GM23248 (cell line): ENCODE measurements around the gene SDCCAG8. TPM values are rescaled to one million over a fixed set of nuclear protein-coding genes. Genes with fewer than 3 reads are reported as not detected.
A peak's percentile ranks its signal among the peaks of the same experiment; 100 is the strongest.

Source experiments
- DNase-seq: peaks from one replicate; pipeline ENCODE4 v3.0.0-alpha.2; 2015
- H2AFZ ChIP-seq: fragments of 200-600 bp; sonication (generic); 2 replicates; pipeline ENCODE4 v1.6.1; 2016; ENCODE audit warnings: antibody characterized with exemption
- H3F3A ChIP-seq: fragments of 200-600 bp; sonication (generic); 2 replicates; pipeline ENCODE4 v1.6.1; 2016; ENCODE audit warnings: mild to moderate bottlenecking, antibody characterized with exemption, mixed run types; ENCODE audit not compliant: insufficient read depth
- H3K27ac ChIP-seq: fragments of 200-600 bp; sonication (generic); 2 replicates; pipeline ENCODE4 v1.5.1; 2016; ENCODE audit warnings: mild to moderate bottlenecking
- H3K27me3 ChIP-seq: fragments of 200-600 bp; sonication (generic); replicated peaks from 2 replicates; pipeline ENCODE4 v1.6.1; 2016; ENCODE audit warnings: mild to moderate bottlenecking; ENCODE audit not compliant: insufficient read depth
- H3K36me3 ChIP-seq: fragments of 200-600 bp; sonication (generic); 2 replicates; pipeline ENCODE4 v1.6.1; 2016; ENCODE audit warnings: low read depth, mild to moderate bottlenecking
- H3K4me1 ChIP-seq: fragments of 200-600 bp; sonication (generic); 2 replicates; pipeline ENCODE4 v1.6.1; 2016; ENCODE audit warnings: mild to moderate bottlenecking; ENCODE audit not compliant: insufficient read depth
- H3K4me2 ChIP-seq: fragments of 200-600 bp; sonication (generic); one replicate; pipeline ENCODE4 v1.6.1; 2016; ENCODE audit warnings: mild to moderate bottlenecking; ENCODE audit not compliant: unreplicated experiment
- H3K4me3 ChIP-seq: fragments of 200-600 bp; sonication (generic); 2 replicates; pipeline ENCODE4 v1.5.1; 2016; ENCODE audit warnings: mild to moderate bottlenecking
- H3K79me2 ChIP-seq: fragments of 200-600 bp; sonication (generic); 2 replicates; pipeline ENCODE4 v1.6.1; 2016; ENCODE audit warnings: mild to moderate bottlenecking; ENCODE audit not compliant: insufficient read depth
- H3K9ac ChIP-seq: fragments of 200-600 bp; sonication (generic); 2 replicates; pipeline ENCODE4 v1.6.1; 2016; ENCODE audit warnings: mild to moderate bottlenecking
- H3K9me2 ChIP-seq: fragments of 200-600 bp; sonication (generic); 2 replicates; pipeline ENCODE4 v1.6.1; 2016; ENCODE audit warnings: mixed run types, mild to moderate bottlenecking, moderate library complexity; ENCODE audit not compliant: insufficient read depth
- H3K9me3 ChIP-seq: fragments of 200-600 bp; sonication (generic); one replicate; pipeline ENCODE4 v1.6.1; 2017; ENCODE audit warnings: low read depth
- H4K20me1 ChIP-seq: fragments of 200-600 bp; sonication (generic); 2 replicates; pipeline ENCODE4 v1.6.0; 2016; ENCODE audit not compliant: insufficient read depth
- EZH2 ChIP-seq: fragments of 200-600 bp; sonication (generic); IDR thresholded peaks from 2 replicates; pipeline ENCODE4 v1.6.1; 2018; ENCODE audit warnings: antibody characterized with exemption, mild to moderate bottlenecking; ENCODE audit not compliant: insufficient read depth, poor library complexity, severe bottlenecking
- EZH2phosphoT487 ChIP-seq: fragments of 200-600 bp; sonication (generic); IDR thresholded peaks from 2 replicates; pipeline ENCODE4 v1.6.1; 2018; ENCODE audit warnings: antibody characterized with exemption, moderate library complexity, mild to moderate bottlenecking, low read depth; ENCODE audit not compliant: insufficient read depth
- WGBS, 2 experiments: methylation state at CpG; one replicate each; pipeline ENCODE4 v1.1.6; 2015 to 2017; ENCODE audit warnings: low lambda C conversion rate in 2 of 2, low coverage in 1 of 2; ENCODE audit errors: missing lambda C conversion rate in 2 of 2; 5-methylcytosine and 5-hydroxymethylcytosine counted together
- in situ Hi-C: fragments of 300-500 bp; cut with MboI; formaldehyde crosslinking; loops from 2 replicates; pipeline ENCODE4 v1.15.0; 2020
- polyA plus RNA-seq: library from polyadenylated mRNA; unstranded; fragments of >200 nt; fragmentation: Nextera tagmentation; extraction: Ambion mirVana; gene quantifications from 2 replicates; pipeline ENCODE4 v1.2.1, GENCODE V29; 2016
- total RNA-seq: library from RNA; depleted of rRNA; stranded (reverse); fragments of >200 nt; shearing (Covaris generic); gene quantifications from 2 replicates; pipeline ENCODE4 v1.2.3, GENCODE V29; 2014

Gene SDCCAG8
- total and polyA plus RNA-seq, 2 experiments from 2014 or later = 29.4 to 45.3 TPM

GRCh38 chr1:243244432-243244841 is 11.4 kb upstream of the SDCCAG8 start:
- no peaks in the 10 kb centered on the region for H3K9me2 ChIP-seq
- H3F3A ChIP-seq = peaks cover 24% of the 10 kb centered on the region
- no peak for DNase-seq
- no peak for TF ChIP-seq EZH2phosphoT487
- TF ChIP-seq EZH2 = no peak
- peaks cover 11% of the 10 kb centered on the region for H4K20me1 ChIP-seq
- 0 out of 2 replicates have a peak, but pooled peaks cover 5% of the 10 kb centered on the region for H3K36me3 ChIP-seq
- H3K27ac ChIP-seq = no peak overlapping the region
- WGBS, 2 experiments = 98% methylated on average over 9 of the region's 9 CpGs
- no peak overlapping the region for H2AFZ ChIP-seq
- H3K9ac ChIP-seq = no peak overlapping the region
- no peak overlapping the region for H3K4me2 ChIP-seq
- H3K27me3 ChIP-seq = no peaks in the 10 kb centered on the region
- peaks cover 100% of the 10 kb centered on the region for H3K79me2 ChIP-seq
- H3K4me1 ChIP-seq = peaks cover 18% of the 10 kb centered on the region
- no peak overlapping the region for H3K4me3 ChIP-seq
- in situ Hi-C loops = no loop called here
- no peaks in the 10 kb centered on the region for H3K9me3 ChIP-seq

DNA sequence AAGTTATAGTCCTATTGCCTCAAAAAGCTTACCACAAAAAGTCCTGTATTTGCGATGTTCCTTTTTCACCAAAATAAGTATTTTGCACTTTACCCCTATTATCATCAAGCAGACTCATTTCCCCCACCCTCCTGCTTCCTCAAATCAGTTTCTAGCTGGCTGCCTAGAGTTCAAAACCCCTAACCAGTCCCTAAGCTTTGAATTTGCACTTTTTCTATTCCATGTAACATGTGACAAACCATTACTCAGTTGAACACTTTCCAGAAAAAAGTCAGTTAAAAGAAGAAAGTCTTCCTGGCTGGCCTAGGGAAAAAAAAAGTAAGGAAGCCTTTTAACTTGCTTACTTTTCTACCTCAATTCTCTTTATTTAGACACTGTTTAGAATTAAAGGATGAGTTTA is 8.9 kb upstream of the SDCCAG8 start:
- Histone ChIP-seq H3K4me2 (peak overlapping the region; percentile 43), H3K9me2 (no peaks in the 10 kb centered on the region), H3F3A (peaks cover 46% of the 10 kb centered on the region), H3K9me3 (no peaks in the 10 kb centered on the region), H3K9ac (0 out of 2 replicates have a peak overlapping the region, but pooled peaks have one; percentile 8), H2AFZ (no peak overlapping the region), H3K79me2 (peaks cover 100% of the 10 kb centered on the region), H3K4me3 (no peak overlapping the region), H4K20me1 (peaks cover 17% of the 10 kb centered on the region), H3K27me3 (no peaks in the 10 kb centered on the region), H3K36me3 (no peaks in the 10 kb centered on the region), H3K27ac (peak overlapping the region; percentile 31), H3K4me1 (peaks cover 42% of the 10 kb centered on the region)
- peak; percentile 73 for DNase-seq
- TF ChIP-seq EZH2 = no peak
- WGBS, 2 experiments = 90 to 92% methylated on average over 1 of the region's 1 CpG
- in situ Hi-C loops = no loop called here

GRCh38 chr1:243247901-243248300 is 7.9 kb upstream of the SDCCAG8 start:
- Histone ChIP-seq H3K9me3 (no peaks in the 10 kb centered on the region), H3F3A (peaks cover 53% of the 10 kb centered on the region), H3K4me3 (no peak overlapping the region), H3K27ac (no peak overlapping the region), H3K27me3 (no peaks in the 10 kb centered on the region), H3K9ac (no peak overlapping the region), H3K79me2 (peaks cover 100% of the 10 kb centered on the region), H3K4me1 (peaks cover 50% of the 10 kb centered on the region), H3K9me2 (no peaks in the 10 kb centered on the region), H3K36me3 (no peaks in the 10 kb centered on the region), H3K4me2 (no peak overlapping the region), H2AFZ (no peak overlapping the region), H4K20me1 (peaks cover 17% of the 10 kb centered on the region)
- 95% methylated on average over 3 of the region's 3 CpGs for WGBS, 2 experiments
- TF ChIP-seq EZH2 (no peak), EZH2phosphoT487 (no peak)
- in situ Hi-C loops = no loop called here
- DNase-seq = no peak

GRCh38 chr1:243249214-243249613 is 6.6 kb upstream of the SDCCAG8 start:
- Histone ChIP-seq H3K27me3 (no peaks in the 10 kb centered on the region), H3K79me2 (peaks cover 100% of the 10 kb centered on the region), H3K4me2 (no peak overlapping the region), H3F3A (peaks cover 63% of the 10 kb centered on the region), H3K9ac (no peak overlapping the region), H3K4me1 (peaks cover 50% of the 10 kb centered on the region), H3K9me3 (no peaks in the 10 kb centered on the region), H3K9me2 (no peaks in the 10 kb centered on the region), H3K4me3 (no peak overlapping the region), H4K20me1 (peaks cover 17% of the 10 kb centered on the region), H3K36me3 (no peaks in the 10 kb centered on the region), H3K27ac (no peak overlapping the region), H2AFZ (no peak overlapping the region)
- DNase-seq = no peak
- in situ Hi-C loops = no loop called here
- 97 to 100% methylated on average over 3 of the region's 3 CpGs for WGBS, 2 experiments
- TF ChIP-seq EZH2phosphoT487 = no peak
- TF ChIP-seq EZH2 = no peak

DNA sequence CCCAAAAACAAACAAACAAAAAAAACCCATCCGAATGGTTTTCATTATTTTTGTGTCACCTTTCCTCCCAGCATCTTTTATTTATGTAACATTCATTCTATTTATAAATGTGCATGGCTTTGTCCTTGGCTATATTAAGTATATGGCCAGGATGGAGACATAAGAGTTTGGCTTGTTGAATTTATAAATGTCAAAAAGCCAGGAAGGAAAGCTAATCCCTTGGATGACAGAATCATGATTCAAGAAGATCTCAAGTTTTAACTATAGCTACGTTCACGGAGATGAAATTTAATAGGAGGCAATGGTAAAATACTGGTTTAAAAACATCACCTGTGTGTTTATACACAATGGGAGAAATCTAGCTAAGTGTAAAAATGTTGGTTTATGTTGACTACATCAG is 5.7 kb upstream of the SDCCAG8 start:
- Histone ChIP-seq H4K20me1 (peaks cover 17% of the 10 kb centered on the region), H3K9me2 (no peaks in the 10 kb centered on the region), H2AFZ (no peak overlapping the region), H3K79me2 (peaks cover 94% of the 10 kb centered on the region), H3K9ac (no peak overlapping the region), H3K9me3 (no peaks in the 10 kb centered on the region), H3K36me3 (no peaks in the 10 kb centered on the region), H3F3A (peaks cover 63% of the 10 kb centered on the region), H3K4me1 (peaks cover 50% of the 10 kb centered on the region), H3K27ac (peak overlapping the region; percentile 14; the same call in 1 of the 2 replicates), H3K27me3 (no peaks in the 10 kb centered on the region), H3K4me3 (peak overlapping the region; percentile 84; the same call in 1 of the 2 replicates), H3K4me2 (no peak overlapping the region)
- in situ Hi-C loops = no loop called here
- WGBS, 2 experiments = 92 to 93% methylated on average over 3 of the region's 3 CpGs
- no peak for DNase-seq
- no peak for TF ChIP-seq EZH2
- TF ChIP-seq EZH2phosphoT487 = no peak
